Prostate gland (tissue), 2 donors: Measurements from ENCODE around the gene TJP1.

Source experiments
- CTCF ChIP-seq, 4 experiments: fragments of 200-600 bp in 2 of 4; fragments of 450-650 bp in 2 of 4; sonication (generic) in 2 of 4; IDR thresholded peaks; 1 replicate in 3 of 4; 2 replicates in 1 of 4; pipeline ENCODE4 v1.5.1; 2016 to 2019; ENCODE audit warnings: antibody characterized with exemption in 4 of 4, mild to moderate bottlenecking in 2 of 4, moderate library complexity in 2 of 4
- POLR2AphosphoS5 ChIP-seq: sonication (generic); formaldehyde crosslinking; IDR thresholded peaks from one replicate; pipeline ENCODE4 v1.6.1; 2017; ENCODE audit warnings: antibody characterized with exemption

GRCh38 chr15:29770796-29771195 lies 51.5 kb downstream of the TJP1 start:
- TF ChIP-seq POLR2AphosphoS5 = no peak
- TF ChIP-seq CTCF (IDR thresholded peaks at IDR 0.05) = no peak
